Osteocyte (in vitro differentiated cells): Measurements from ENCODE around the gene ABHD17C. TPM values are rescaled to one million over a fixed set of nuclear protein-coding genes. Genes with fewer than 3 reads are reported as not detected.
A peak's percentile ranks its signal among the peaks of the same experiment; 100 is the strongest.

Source experiments
- DNase-seq: peaks from one replicate; pipeline ENCODE4 v3.0.0; 2021; ENCODE audit warnings: mixed read lengths; ENCODE audit not compliant: unreplicated experiment; ENCODE audit errors: extremely low spot score
- H3K27ac Mint-ChIP-seq: one replicate; pipeline ENCODE4 v1.8.0; 2021; ENCODE audit warnings: mild to moderate bottlenecking, mixed read lengths; ENCODE audit not compliant: unreplicated experiment
- H3K27me3 Mint-ChIP-seq: one replicate; pipeline ENCODE4 v1.8.0; 2021; ENCODE audit warnings: mixed read lengths; ENCODE audit not compliant: unreplicated experiment
- H3K36me3 Mint-ChIP-seq: one replicate; pipeline ENCODE4 v1.8.0; 2021; ENCODE audit warnings: mixed read lengths; ENCODE audit not compliant: unreplicated experiment
- H3K4me1 Mint-ChIP-seq: one replicate; pipeline ENCODE4 v1.8.0; 2021; ENCODE audit warnings: mixed read lengths; ENCODE audit not compliant: unreplicated experiment
- H3K4me3 Mint-ChIP-seq: one replicate; pipeline ENCODE4 v1.8.0; 2021; ENCODE audit warnings: mild to moderate bottlenecking, moderate library complexity, mixed read lengths; ENCODE audit not compliant: unreplicated experiment
- H3K9me3 Mint-ChIP-seq: one replicate; pipeline ENCODE4 v1.8.0; 2021; ENCODE audit warnings: mixed read lengths; ENCODE audit not compliant: unreplicated experiment
- CTCF ChIP-seq: fragments of 200-600 bp; sonication (generic); IDR thresholded peaks from 2 replicates; pipeline ENCODE4 v1.5.0; 2021; ENCODE audit warnings: antibody characterized with exemption, mild to moderate bottlenecking, moderate library complexity
- total RNA-seq: library from RNA; stranded (reverse); gene quantifications from 2 replicates; pipeline ENCODE4 v1.2.1, GENCODE V29; 2021

ABHD17C gene
- total RNA-seq, 1 donor from 2014 or later: 14.4 TPM

DNA sequence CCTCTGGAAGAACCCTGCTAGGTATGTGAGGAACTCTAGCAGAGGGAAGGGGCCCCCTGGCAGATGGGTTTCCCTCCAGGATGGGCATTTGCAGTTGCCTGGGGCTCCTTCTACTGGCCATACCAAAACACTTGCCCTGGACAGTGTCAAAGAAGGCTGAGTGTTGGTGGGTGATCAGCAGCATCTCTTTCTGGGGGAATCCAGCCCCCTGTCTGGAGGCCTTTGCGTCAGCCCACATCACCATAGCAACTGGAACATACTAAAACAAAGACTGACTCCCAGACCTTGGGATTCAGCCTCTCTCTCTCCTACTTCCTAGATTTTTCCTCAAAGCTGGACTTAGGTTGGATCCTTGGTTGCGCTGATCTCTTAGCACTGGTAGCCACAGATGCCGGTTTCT, 92.2 kb downstream of the ABHD17C start:
- Mint-ChIP-seq H3K9me3 (no peaks in the 10 kb centered on the region), H3K4me3 (no peak overlapping the region), H3K36me3 (peaks cover 82% of the 10 kb centered on the region), H3K27me3 (no peaks in the 10 kb centered on the region), H3K27ac (peak overlapping the region; percentile 46), H3K4me1 (peaks cover 85% of the 10 kb centered on the region)
- TF ChIP-seq CTCF: peak; percentile 13
- DNase-seq: no peak

DNA sequence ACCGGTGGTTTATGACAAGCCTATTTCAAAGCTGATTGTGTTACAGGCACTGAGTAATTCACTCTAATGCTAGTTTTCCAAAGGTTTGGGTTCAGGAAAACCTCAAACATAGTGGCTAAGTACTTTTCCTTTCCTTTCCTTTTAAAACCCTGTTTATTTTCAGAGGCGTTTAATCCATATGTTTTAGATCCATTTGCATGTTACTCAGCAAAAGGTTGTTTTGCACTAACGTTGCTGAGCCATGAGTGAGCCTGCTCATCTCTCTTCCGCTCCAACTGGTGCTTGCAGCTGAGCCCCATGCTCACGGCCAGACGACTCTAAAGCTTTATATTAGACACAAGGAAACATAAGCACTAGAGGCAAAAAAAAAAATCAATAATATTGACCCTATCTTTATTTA, 93.4 kb downstream of the ABHD17C start:
- Mint-ChIP-seq H3K9me3 (no peaks in the 10 kb centered on the region), H3K36me3 (peaks cover 82% of the 10 kb centered on the region), H3K4me3 (no peak overlapping the region), H3K27ac (peak overlapping the region; percentile 31), H3K4me1 (peaks cover 76% of the 10 kb centered on the region), H3K27me3 (no peaks in the 10 kb centered on the region)
- no peak for DNase-seq
- no peak for TF ChIP-seq CTCF

DNA sequence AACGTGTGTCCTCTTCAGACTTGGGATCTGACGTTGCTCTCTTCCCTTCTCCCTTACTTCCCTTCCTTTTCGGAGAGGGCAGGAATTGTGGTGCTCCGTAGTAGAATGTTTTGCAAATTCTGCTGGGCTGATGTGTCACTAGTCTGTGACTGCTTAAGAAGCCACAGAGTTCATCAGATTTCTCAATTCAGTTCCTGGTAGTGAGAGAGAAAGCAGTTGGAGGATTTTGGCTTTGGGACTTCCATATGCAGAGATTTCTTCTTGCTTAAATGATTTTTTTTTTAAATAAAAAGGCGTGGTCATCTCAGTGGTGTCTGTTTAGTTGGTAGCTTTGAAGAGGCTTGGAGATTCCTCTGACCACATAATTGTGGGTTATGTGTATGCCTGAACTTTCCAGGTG, 94.2 kb downstream of the ABHD17C start:
- no peaks in the 10 kb centered on the region for H3K9me3 Mint-ChIP-seq
- no peak for DNase-seq
- peaks cover 69% of the 10 kb centered on the region for H3K4me1 Mint-ChIP-seq
- no peak overlapping the region for H3K4me3 Mint-ChIP-seq
- no peaks in the 10 kb centered on the region for H3K27me3 Mint-ChIP-seq
- TF ChIP-seq CTCF: no peak
- peak overlapping the region; percentile 31 for H3K27ac Mint-ChIP-seq
- H3K36me3 Mint-ChIP-seq: peaks cover 81% of the 10 kb centered on the region

GRCh38 chr15:80789796-80790195, 94.7 kb downstream of the ABHD17C start:
- no peaks in the 10 kb centered on the region for H3K9me3 Mint-ChIP-seq
- H3K4me1 Mint-ChIP-seq: peaks cover 64% of the 10 kb centered on the region
- peaks cover 80% of the 10 kb centered on the region for H3K36me3 Mint-ChIP-seq
- TF ChIP-seq CTCF: no peak
- no peak overlapping the region for H3K27ac Mint-ChIP-seq
- no peak overlapping the region for H3K4me3 Mint-ChIP-seq
- no peak for DNase-seq
- no peaks in the 10 kb centered on the region for H3K27me3 Mint-ChIP-seq

DNA sequence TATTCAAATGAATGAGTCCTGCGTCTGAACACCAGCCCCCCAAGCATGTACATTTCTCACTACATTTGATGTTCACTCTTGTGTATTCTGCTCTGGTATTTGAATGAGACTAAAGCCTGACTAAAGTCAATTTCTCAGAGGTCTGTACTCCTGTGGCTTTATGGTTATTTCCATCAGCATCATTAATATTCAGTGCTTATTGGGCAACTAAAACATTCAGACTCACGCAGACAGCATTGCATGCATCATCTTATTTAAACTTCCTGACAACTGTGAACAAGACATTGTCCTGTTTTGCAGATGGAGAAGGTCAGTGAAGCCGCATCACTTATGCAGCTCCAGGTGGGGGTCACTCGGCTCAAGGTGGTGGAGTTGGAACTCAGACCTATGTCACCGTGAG, 95.1 kb downstream of the ABHD17C start:
- Mint-ChIP-seq H3K4me1 (peaks cover 61% of the 10 kb centered on the region), H3K4me3 (no peak overlapping the region), H3K27me3 (no peaks in the 10 kb centered on the region), H3K9me3 (no peaks in the 10 kb centered on the region), H3K27ac (no peak overlapping the region), H3K36me3 (peaks cover 79% of the 10 kb centered on the region)
- no peak for TF ChIP-seq CTCF
- no peak for DNase-seq
